Hepatocyte (in vitro differentiated cells): ENCODE results near the gene RNF141. TPM values are rescaled to one million over a fixed set of nuclear protein-coding genes. Genes with fewer than 3 reads are reported as not detected.

Source experiments
- DNase-seq: peaks from one replicate; pipeline ENCODE4 v3.0.0-alpha.2; 2016; ENCODE audit warnings: low spot score
- H2AFZ ChIP-seq: fragments of 200-600 bp; sonication (generic); 2 replicates; pipeline ENCODE4 v1.6.0; 2016; ENCODE audit warnings: antibody characterized with exemption, mild to moderate bottlenecking
- H3K27ac ChIP-seq: fragments of 200-600 bp; sonication (generic); 2 replicates; pipeline ENCODE4 v1.5.1; 2016; ENCODE audit warnings: mild to moderate bottlenecking
- H3K27me3 ChIP-seq: fragments of 200-600 bp; sonication (generic); 2 replicates; pipeline ENCODE4 v1.6.1; 2016
- H3K36me3 ChIP-seq: fragments of 200-600 bp; sonication (generic); replicated peaks from 2 replicates; pipeline ENCODE4 v1.5.1; 2016; ENCODE audit warnings: low read depth; ENCODE audit not compliant: insufficient read depth
- H3K4me1 ChIP-seq: fragments of 200-600 bp; sonication (generic); 2 replicates; pipeline ENCODE4 v1.5.1; 2016; ENCODE audit warnings: mild to moderate bottlenecking, moderate library complexity; ENCODE audit not compliant: insufficient read depth
- H3K4me2 ChIP-seq: fragments of 200-600 bp; sonication (generic); 2 replicates; pipeline ENCODE4 v1.6.0; 2016
- H3K4me3 ChIP-seq: fragments of 200-600 bp; sonication (generic); 2 replicates; pipeline ENCODE4 v1.5.1; 2016; ENCODE audit warnings: mild to moderate bottlenecking
- H3K79me2 ChIP-seq: fragments of 200-600 bp; sonication (generic); 2 replicates; pipeline ENCODE4 v1.6.0; 2017; ENCODE audit warnings: mild to moderate bottlenecking
- H3K9me2 ChIP-seq: fragments of 200-600 bp; sonication (generic); replicated peaks from 2 replicates; pipeline ENCODE4 v1.6.0; 2017; ENCODE audit warnings: mild to moderate bottlenecking; ENCODE audit not compliant: insufficient read depth
- H3K9me3 ChIP-seq: fragments of 200-600 bp; sonication (generic); 2 replicates; pipeline ENCODE4 v1.5.1; 2016; ENCODE audit warnings: low read depth, mild to moderate bottlenecking
- H4K20me1 ChIP-seq: fragments of 200-600 bp; sonication (generic); 2 replicates; pipeline ENCODE4 v1.6.0; 2016; ENCODE audit warnings: mild to moderate bottlenecking; ENCODE audit not compliant: insufficient read depth, poor library complexity, severe bottlenecking
- EZH2 ChIP-seq: fragments of 200-600 bp; sonication (generic); IDR thresholded peaks from 2 replicates; pipeline ENCODE4 v1.6.1; 2016; ENCODE audit warnings: antibody characterized with exemption, mild to moderate bottlenecking, borderline replicate concordance
- EZH2phosphoT487 ChIP-seq: fragments of 200-600 bp; sonication (generic); IDR thresholded peaks from one replicate; pipeline ENCODE4 v1.6.1; 2018; ENCODE audit warnings: antibody characterized with exemption, mild to moderate bottlenecking, low read depth, moderate library complexity; ENCODE audit not compliant: unreplicated experiment, severe bottlenecking
- WGBS: methylation state at CpG from one replicate; pipeline ENCODE4 v1.1.6; 2016; ENCODE audit warnings: low lambda C conversion rate; ENCODE audit errors: missing lambda C conversion rate; 5-methylcytosine and 5-hydroxymethylcytosine counted together
- polyA plus RNA-seq: library from polyadenylated mRNA; unstranded; fragments of >200 nt; fragmentation: Nextera tagmentation; extraction: Ambion mirVana; gene quantifications from 2 replicates; pipeline ENCODE4 v1.2.1, GENCODE V29; 2016
- total RNA-seq: library from RNA; depleted of rRNA; stranded (reverse); fragments of >200 nt; gene quantifications from 2 replicates; pipeline ENCODE4 v1.2.3, GENCODE V29; 2014
- TF ChIP-seq, protein P1 (sequence below): fragments of 200-600 bp; sonication (generic); IDR thresholded peaks from 2 replicates; pipeline ENCODE4 v1.5.1; 2016; ENCODE audit warnings: antibody characterized with exemption, mild to moderate bottlenecking; ENCODE audit not compliant: poor library complexity

Gene RNF141
- total and polyA plus RNA-seq, 2 experiments from 2014 or later: 21.2 to 32.9 TPM

DNA sequence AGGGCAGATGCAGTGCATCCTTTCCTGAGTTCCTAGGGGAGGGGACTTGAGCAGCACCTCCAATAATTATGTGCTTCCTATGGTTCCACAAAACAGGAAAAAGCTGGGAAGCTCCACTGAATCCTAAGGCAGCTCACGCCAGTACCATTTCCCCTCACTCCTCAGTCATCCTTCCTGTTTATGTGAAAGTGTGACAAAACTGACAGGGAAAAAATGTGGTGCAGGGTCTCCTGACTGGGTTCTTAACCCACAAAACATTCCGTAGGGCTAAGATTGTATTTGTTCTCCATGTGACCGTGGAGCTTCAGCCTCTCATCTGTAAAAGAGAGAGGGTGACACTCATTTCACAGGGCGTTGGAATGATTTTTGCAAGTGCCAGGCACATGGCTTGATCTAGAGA, 39.6 kb upstream of the RNF141 start:
- no peaks in the 10 kb centered on the region for H3K27me3 ChIP-seq
- H2AFZ ChIP-seq: no peak overlapping the region
- no peak for TF ChIP-seq EZH2phosphoT487
- TF ChIP-seq, protein P1, sequence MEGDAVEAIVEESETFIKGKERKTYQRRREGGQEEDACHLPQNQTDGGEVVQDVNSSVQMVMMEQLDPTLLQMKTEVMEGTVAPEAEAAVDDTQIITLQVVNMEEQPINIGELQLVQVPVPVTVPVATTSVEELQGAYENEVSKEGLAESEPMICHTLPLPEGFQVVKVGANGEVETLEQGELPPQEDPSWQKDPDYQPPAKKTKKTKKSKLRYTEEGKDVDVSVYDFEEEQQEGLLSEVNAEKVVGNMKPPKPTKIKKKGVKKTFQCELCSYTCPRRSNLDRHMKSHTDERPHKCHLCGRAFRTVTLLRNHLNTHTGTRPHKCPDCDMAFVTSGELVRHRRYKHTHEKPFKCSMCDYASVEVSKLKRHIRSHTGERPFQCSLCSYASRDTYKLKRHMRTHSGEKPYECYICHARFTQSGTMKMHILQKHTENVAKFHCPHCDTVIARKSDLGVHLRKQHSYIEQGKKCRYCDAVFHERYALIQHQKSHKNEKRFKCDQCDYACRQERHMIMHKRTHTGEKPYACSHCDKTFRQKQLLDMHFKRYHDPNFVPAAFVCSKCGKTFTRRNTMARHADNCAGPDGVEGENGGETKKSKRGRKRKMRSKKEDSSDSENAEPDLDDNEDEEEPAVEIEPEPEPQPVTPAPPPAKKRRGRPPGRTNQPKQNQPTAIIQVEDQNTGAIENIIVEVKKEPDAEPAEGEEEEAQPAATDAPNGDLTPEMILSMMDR: no peak
- no peak for TF ChIP-seq EZH2
- H3K79me2 ChIP-seq: no peaks in the 10 kb centered on the region
- H3K27ac ChIP-seq: no peak overlapping the region
- H3K4me2 ChIP-seq: no peak overlapping the region
- H3K36me3 ChIP-seq: no peaks in the 10 kb centered on the region
- H3K9me3 ChIP-seq: no peaks in the 10 kb centered on the region
- 78% methylated on average over 4 of the region's 4 CpGs for WGBS
- no peaks in the 10 kb centered on the region for H3K9me2 ChIP-seq
- H3K4me3 ChIP-seq: no peak overlapping the region
- no peak for DNase-seq
- H4K20me1 ChIP-seq: no peaks in the 10 kb centered on the region
- no peaks in the 10 kb centered on the region for H3K4me1 ChIP-seq

DNA sequence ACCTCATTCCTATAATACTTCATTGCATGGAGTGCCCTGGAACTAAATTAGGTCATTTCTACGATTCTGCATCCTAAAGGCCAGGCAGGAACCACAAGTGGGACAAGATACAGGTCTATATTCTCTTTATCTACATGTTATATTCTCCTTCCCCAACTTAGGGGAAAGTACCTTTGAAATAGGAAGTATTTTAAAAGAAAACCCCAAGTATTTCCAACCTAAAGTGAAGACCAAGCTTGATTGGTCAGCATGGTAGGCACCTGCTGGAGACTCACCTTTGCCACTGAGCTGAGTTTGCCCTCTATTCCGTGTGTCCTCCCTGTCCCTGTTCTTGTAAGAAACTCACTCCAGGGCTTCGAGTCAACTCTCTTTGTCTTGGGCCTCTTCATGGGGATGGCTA, 38.7 kb upstream of the RNF141 start:
- H3K27me3 ChIP-seq: no peaks in the 10 kb centered on the region
- no peaks in the 10 kb centered on the region for H3K79me2 ChIP-seq
- H3K4me2 ChIP-seq: no peak overlapping the region
- H3K4me1 ChIP-seq: no peaks in the 10 kb centered on the region
- no peaks in the 10 kb centered on the region for H4K20me1 ChIP-seq
- H2AFZ ChIP-seq: no peak overlapping the region
- no peak overlapping the region for H3K4me3 ChIP-seq
- no peak overlapping the region for H3K27ac ChIP-seq
- TF ChIP-seq EZH2phosphoT487 (no peak), EZH2 (no peak)
- TF ChIP-seq, protein P1: no peak
- H3K9me3 ChIP-seq: no peaks in the 10 kb centered on the region
- no peak for DNase-seq
- WGBS: 86% methylated on average over 3 of the region's 3 CpGs
- no peaks in the 10 kb centered on the region for H3K9me2 ChIP-seq
- H3K36me3 ChIP-seq: no peaks in the 10 kb centered on the region

DNA sequence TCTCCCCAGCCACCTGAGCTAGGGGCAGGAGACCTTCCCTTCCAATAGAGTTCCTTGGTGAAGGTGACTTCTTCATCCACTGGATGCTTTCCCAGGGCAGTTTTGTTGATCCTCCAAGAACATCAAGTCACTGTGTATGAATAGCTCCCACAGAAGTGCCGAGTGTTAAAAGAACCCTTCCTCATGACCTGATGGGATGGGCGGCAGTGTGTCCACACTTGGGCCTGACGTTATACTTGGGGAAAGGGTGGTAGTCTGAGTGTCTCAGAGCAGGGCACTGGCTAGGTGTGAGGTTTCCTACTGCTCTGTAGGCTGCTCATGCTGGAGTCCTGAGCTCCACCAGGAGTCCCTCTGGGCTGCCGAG, 35.0 kb upstream of the RNF141 start:
- no peaks in the 10 kb centered on the region for H3K9me2 ChIP-seq
- H2AFZ ChIP-seq: no peak overlapping the region
- H3K27ac ChIP-seq: no peak overlapping the region
- no peaks in the 10 kb centered on the region for H3K79me2 ChIP-seq
- H3K9me3 ChIP-seq: no peaks in the 10 kb centered on the region
- no peak overlapping the region for H3K4me3 ChIP-seq
- no peaks in the 10 kb centered on the region for H4K20me1 ChIP-seq
- H3K4me1 ChIP-seq: no peaks in the 10 kb centered on the region
- DNase-seq: no peak
- WGBS: 92% methylated on average over 4 of the region's 4 CpGs
- no peaks in the 10 kb centered on the region for H3K27me3 ChIP-seq
- no peak overlapping the region for H3K4me2 ChIP-seq
- TF ChIP-seq, protein P1: no peak
- TF ChIP-seq EZH2phosphoT487: no peak
- TF ChIP-seq EZH2: no peak
- no peaks in the 10 kb centered on the region for H3K36me3 ChIP-seq
